Astrocyte (in vitro differentiated cells and primary cell): ENCODE measurements around the gene SPTY2D1. TPM values are rescaled to one million over a fixed set of nuclear protein-coding genes. Genes with fewer than 3 reads are reported as not detected.

ENCODE experiments used
- DNase-seq: peaks from one replicate; pipeline ENCODE4 v3.0.0-alpha.2; 2010; ENCODE audit warnings: low read depth
- FAIRE-seq: peaks from 2 replicates; lab custom pipeline; 2011; peaks lifted over from hg19 to GRCh38; lab: Jason Lieb, UNC
- H2AFZ ChIP-seq: 2 replicates; pipeline ENCODE4 v1.6.0; 2012; ENCODE audit warnings: low read depth, low read length, inconsistent platforms
- H3K27ac ChIP-seq: 2 replicates; pipeline ENCODE4 v1.5.1; 2011; ENCODE audit warnings: low read depth, low read length, inconsistent platforms
- H3K27me3 ChIP-seq: 2 replicates; pipeline ENCODE4 v1.6.0; 2011; ENCODE audit warnings: low read length, inconsistent platforms; ENCODE audit not compliant: insufficient read depth
- H3K36me3 ChIP-seq: 2 replicates; pipeline ENCODE4 v1.5.1; 2011; ENCODE audit warnings: low read length, inconsistent platforms; ENCODE audit not compliant: insufficient read depth
- H3K4me1 ChIP-seq: 2 replicates; pipeline ENCODE4 v1.5.1; 2011; ENCODE audit warnings: low read length, inconsistent platforms; ENCODE audit not compliant: insufficient read depth
- H3K4me2 ChIP-seq: 2 replicates; pipeline ENCODE4 v1.6.0; 2012; ENCODE audit warnings: low read length, inconsistent platforms
- H3K4me3 ChIP-seq: 2 replicates; pipeline ENCODE4 v1.5.1; 2011; ENCODE audit warnings: low read depth, mild to moderate bottlenecking, low read length, inconsistent platforms; ENCODE audit not compliant: insufficient read depth
- H3K79me2 ChIP-seq: 2 replicates; pipeline ENCODE4 v1.6.0; 2012; ENCODE audit warnings: mild to moderate bottlenecking, low read length, inconsistent platforms; ENCODE audit not compliant: insufficient read depth
- H3K9ac ChIP-seq: 2 replicates; pipeline ENCODE4 v1.6.0; 2012; ENCODE audit warnings: mild to moderate bottlenecking, low read length, inconsistent platforms
- H3K9me3 ChIP-seq: 2 replicates; pipeline ENCODE4 v1.5.1; 2012; ENCODE audit warnings: low read depth, mild to moderate bottlenecking, low read length, inconsistent platforms; ENCODE audit not compliant: insufficient read depth
- H4K20me1 ChIP-seq: 2 replicates; pipeline ENCODE4 v1.6.0; 2012; ENCODE audit warnings: low read length, inconsistent platforms; ENCODE audit not compliant: insufficient read depth
- H3K27ac Mint-ChIP-seq: one replicate; pipeline ENCODE4 v1.8.0; 2021; ENCODE audit warnings: mild to moderate bottlenecking, mixed read lengths; ENCODE audit not compliant: unreplicated experiment
- H3K27me3 Mint-ChIP-seq: one replicate; pipeline ENCODE4 v1.8.0; 2021; ENCODE audit warnings: low read depth, mixed read lengths; ENCODE audit not compliant: unreplicated experiment
- H3K36me3 Mint-ChIP-seq: one replicate; pipeline ENCODE4 v1.8.0; 2021; ENCODE audit warnings: low read depth, mixed read lengths; ENCODE audit not compliant: unreplicated experiment
- H3K4me1 Mint-ChIP-seq: one replicate; pipeline ENCODE4 v1.8.0; 2021; ENCODE audit warnings: low read depth, mixed read lengths; ENCODE audit not compliant: unreplicated experiment
- H3K4me3 Mint-ChIP-seq: one replicate; pipeline ENCODE4 v1.8.0; 2021; ENCODE audit warnings: mild to moderate bottlenecking, moderate library complexity, mixed read lengths; ENCODE audit not compliant: unreplicated experiment
- H3K9me3 Mint-ChIP-seq: one replicate; pipeline ENCODE4 v1.8.0; 2021; ENCODE audit warnings: mild to moderate bottlenecking, mixed read lengths; ENCODE audit not compliant: unreplicated experiment
- CTCF ChIP-seq: IDR thresholded peaks from 2 replicates; pipeline ENCODE4 v1.5.1; 2011; ENCODE audit warnings: low read depth, mild to moderate bottlenecking, inconsistent platforms, low read length, moderate library complexity; ENCODE audit not compliant: insufficient read depth
- EZH2 ChIP-seq: IDR thresholded peaks from 2 replicates; pipeline ENCODE4 v1.6.1; 2012; ENCODE audit warnings: mild to moderate bottlenecking, low read length, inconsistent platforms; ENCODE audit not compliant: insufficient read depth
- total RNA-seq: library from RNA; stranded (reverse); gene quantifications from 2 replicates; pipeline ENCODE4 v1.2.1, GENCODE V29; 2021

SPTY2D1 gene
- total RNA-seq, 1 donor from 2014 or later = 24.4 TPM

DNA sequence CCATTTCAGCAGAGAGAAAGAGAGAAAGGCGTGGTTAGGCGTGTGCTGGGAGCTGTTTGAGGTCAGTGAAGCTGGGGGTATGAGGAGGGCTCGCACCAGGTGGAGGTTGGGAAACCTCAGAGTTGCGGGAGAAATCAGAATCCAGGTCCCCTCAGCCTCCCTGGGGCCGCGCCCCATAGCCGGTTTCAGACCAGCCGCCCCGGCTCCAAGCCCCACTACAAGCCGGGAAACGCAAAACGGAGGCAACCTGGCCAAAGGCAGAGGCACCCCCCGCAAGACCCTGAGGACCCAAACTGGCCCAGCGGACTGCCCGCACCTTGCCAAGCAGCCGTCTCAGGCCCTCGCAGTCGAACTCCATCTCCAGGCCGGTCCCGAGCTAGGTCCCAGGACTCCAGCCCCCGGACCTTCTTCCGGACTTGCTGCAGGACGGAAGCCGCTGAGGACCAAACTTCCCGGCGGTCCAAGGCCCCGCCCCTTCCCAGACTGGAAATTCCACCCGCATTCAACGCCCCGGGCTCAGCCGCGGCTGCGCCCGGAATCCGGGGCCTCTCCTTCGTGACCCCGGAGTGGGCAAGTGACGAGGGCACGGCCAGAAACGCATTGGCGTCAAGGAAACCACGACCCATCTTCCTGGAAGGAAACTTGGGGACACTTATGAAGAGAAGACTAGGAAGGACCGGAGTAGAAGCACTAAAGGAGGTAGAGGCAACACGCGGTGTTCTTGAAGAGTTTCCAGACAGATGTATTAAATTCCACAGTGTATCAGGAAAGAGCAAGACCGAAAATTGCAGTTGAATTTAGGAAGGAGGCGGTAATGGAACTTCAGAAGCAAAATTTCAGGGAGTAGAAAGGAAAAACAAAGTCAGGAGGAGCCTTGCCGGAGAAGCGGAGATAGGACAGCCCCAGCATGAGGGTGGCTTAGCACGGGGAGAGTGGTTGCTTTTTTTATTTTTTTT is 45.6 kb downstream of the SPTY2D1 start, which contains the start of gene UEVLD:
TSS of gene UEVLD (minus strand) at position 438 of the 956 bp plus-strand sequence. CDS start at position 358, 80 bp downstream.
- no peak for FAIRE-seq
- peak within 1 kb of the TSS; percentile 92 for H3K4me3 ChIP-seq
- H3K9me3 Mint-ChIP-seq = no peaks in the 10 kb centered on the region
- no peak within 1 kb of the TSS for H3K4me3 Mint-ChIP-seq
- no peaks in the 10 kb centered on the region for H3K27me3 Mint-ChIP-seq
- DNase-seq = peak; percentile 85
- peaks cover 74% of the 10 kb centered on the region for H3K79me2 ChIP-seq
- H3K36me3 ChIP-seq = no peaks in the 10 kb centered on the region
- no peaks in the 10 kb centered on the region for H3K36me3 Mint-ChIP-seq
- peak within 1 kb of the TSS; percentile 92 for H3K9ac ChIP-seq
- peak within 1 kb of the TSS; percentile 88 for H2AFZ ChIP-seq
- no peaks in the 10 kb centered on the region for H3K27me3 ChIP-seq
- H3K9me3 ChIP-seq = no peaks in the 10 kb centered on the region
- H3K27ac Mint-ChIP-seq = no peak within 1 kb of the TSS
- H4K20me1 ChIP-seq = peaks cover 4% of the 10 kb centered on the region
- TF ChIP-seq CTCF = no peak
- no peak for TF ChIP-seq EZH2
- peak within 1 kb of the TSS; percentile 76 for H3K27ac ChIP-seq
- H3K4me1 ChIP-seq = peaks cover 13% of the 10 kb centered on the region
- peak within 1 kb of the TSS; percentile 91 for H3K4me2 ChIP-seq
- H3K4me1 Mint-ChIP-seq = peaks cover 7% of the 10 kb centered on the region

- FAIRE-seq (no peak), DNase-seq (no peak)
- H3K27me3 ChIP-seq = no peaks in the 10 kb centered on the region
- peaks cover 2% of the 10 kb centered on the region for H3K36me3 Mint-ChIP-seq
- H3K79me2 ChIP-seq = peaks cover 16% of the 10 kb centered on the region
- H3K9me3 ChIP-seq = no peaks in the 10 kb centered on the region
- H3K4me3 Mint-ChIP-seq = no peak overlapping the region
- no peak overlapping the region for H3K9ac ChIP-seq
- no peak overlapping the region for H3K4me3 ChIP-seq
- H3K9me3 Mint-ChIP-seq = no peaks in the 10 kb centered on the region
- H3K27me3 Mint-ChIP-seq = no peaks in the 10 kb centered on the region
- H3K36me3 ChIP-seq = peaks cover 2% of the 10 kb centered on the region
- no peak overlapping the region for H3K27ac ChIP-seq
- no peak for TF ChIP-seq EZH2
- TF ChIP-seq CTCF = no peak
- no peaks in the 10 kb centered on the region for H3K4me1 Mint-ChIP-seq
- H2AFZ ChIP-seq = no peak overlapping the region
- H3K27ac Mint-ChIP-seq = no peak overlapping the region
- H3K4me1 ChIP-seq = no peaks in the 10 kb centered on the region
- H3K4me2 ChIP-seq = no peak overlapping the region
- H4K20me1 ChIP-seq = no peaks in the 10 kb centered on the region
Observed at GRCh38 chr11:18581825-18582224, 52.3 kb downstream of the SPTY2D1 start.
